GM20000 (cell line): ENCODE results near the gene C4orf50.

ENCODE experiments used
- DNase-seq: peaks from one replicate; pipeline ENCODE4 v3.0.0; 2012; ENCODE audit warnings: low spot score
- TF ChIP-seq, protein P1 (sequence below): IDR thresholded peaks from 2 replicates; pipeline ENCODE4 v1.5.1; 2012; ENCODE audit warnings: mild to moderate bottlenecking, control low read depth; ENCODE audit errors: extremely low read depth, missing control alignments

C4orf50 gene

DNA sequence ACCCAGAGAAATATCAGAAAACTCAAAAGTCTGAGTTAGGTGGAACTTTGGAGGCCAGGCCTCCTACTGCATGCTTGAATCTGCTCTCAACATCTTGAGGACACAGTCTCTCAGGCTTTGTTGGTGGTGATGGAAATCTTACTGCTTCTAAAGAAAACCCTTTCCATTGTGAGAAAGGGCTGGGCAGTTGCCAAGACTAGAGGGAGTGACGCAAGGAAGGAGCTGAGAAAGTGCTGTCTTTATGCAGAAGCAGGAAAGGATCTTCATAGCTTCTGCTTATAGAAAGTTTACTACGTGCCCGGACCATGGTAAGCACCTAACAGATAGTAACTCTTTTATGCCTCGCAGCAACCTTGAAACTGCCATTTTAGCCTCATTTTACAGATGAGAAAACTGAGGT is 122.9 kb downstream of the C4orf50 start:
- TF ChIP-seq, protein P1, sequence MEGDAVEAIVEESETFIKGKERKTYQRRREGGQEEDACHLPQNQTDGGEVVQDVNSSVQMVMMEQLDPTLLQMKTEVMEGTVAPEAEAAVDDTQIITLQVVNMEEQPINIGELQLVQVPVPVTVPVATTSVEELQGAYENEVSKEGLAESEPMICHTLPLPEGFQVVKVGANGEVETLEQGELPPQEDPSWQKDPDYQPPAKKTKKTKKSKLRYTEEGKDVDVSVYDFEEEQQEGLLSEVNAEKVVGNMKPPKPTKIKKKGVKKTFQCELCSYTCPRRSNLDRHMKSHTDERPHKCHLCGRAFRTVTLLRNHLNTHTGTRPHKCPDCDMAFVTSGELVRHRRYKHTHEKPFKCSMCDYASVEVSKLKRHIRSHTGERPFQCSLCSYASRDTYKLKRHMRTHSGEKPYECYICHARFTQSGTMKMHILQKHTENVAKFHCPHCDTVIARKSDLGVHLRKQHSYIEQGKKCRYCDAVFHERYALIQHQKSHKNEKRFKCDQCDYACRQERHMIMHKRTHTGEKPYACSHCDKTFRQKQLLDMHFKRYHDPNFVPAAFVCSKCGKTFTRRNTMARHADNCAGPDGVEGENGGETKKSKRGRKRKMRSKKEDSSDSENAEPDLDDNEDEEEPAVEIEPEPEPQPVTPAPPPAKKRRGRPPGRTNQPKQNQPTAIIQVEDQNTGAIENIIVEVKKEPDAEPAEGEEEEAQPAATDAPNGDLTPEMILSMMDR = no peak
- no peak for DNase-seq

DNA sequence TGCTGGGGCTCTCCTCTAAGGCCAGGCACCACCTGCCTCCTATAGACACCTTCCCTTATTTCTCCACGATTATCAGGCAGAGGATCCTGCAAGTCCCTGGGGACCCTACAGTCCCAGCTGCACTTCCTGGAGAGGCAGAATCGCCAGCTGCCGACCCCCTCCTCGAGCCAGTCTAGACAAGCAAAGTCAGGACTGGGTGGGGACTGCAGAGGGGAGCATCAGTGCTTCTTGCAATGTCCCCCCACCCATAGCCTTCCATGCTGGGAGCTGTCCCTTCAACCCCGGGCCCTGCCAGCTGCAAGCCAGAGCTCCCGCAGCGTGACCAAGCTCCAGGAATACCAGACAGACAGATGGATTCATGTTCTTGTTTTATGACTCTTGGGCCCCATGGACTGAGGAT is 124.0 kb downstream of the C4orf50 start:
- DNase-seq = no peak
- TF ChIP-seq, protein P1 = no peak

DNA sequence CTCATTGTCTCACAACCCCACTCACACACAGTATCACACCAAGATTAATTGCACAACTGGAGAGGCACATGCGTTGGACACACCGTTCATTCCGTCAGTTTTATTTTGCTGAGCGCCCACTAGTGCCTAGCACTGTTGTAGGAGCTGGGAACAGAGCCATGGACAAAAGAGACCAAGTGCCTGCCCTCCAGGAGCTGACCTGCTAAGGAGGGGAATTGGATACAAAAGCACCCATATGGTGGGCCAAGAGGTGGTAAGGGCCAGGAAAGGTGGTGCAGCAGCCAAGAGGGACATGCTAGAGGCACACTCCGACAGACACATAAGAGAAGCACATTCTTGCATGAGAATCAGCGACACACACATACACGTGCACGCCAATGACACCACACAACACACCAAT is 124.6 kb downstream of the C4orf50 start:
- DNase-seq = no peak
- TF ChIP-seq, protein P1 = no peak

DNA sequence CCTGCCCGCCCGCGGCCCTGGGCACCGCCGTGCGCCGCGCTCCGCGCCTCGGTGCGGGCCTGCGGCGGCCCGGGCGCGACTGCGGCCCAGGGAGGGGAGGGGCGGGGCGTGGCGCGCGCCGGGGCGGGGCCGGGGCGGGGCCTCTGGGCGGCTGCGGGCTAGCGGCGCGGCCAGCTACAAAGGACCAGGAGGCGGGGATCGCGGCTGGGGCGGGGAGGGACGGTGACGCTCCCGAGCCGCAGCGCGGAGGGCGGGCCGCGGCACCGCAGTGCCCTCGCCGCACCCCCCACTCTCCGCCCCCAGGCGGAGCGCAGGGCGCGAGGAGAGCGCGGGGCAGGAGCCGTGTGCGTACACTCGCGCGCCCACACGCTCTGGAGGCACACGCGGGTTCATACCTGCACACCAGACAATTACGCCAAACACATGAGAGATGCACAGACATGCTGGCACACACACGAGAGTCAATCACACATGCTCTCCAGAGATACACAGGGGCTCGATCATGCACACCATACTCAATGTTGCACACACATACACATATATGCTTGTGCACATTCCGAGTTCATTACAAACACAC is 125.1 kb downstream of the C4orf50 start, which contains the start of gene CRMP1:
Gene CRMP1, minus strand, starts transcription at position 83 of the 577 bp plus-strand sequence. CDS start 117 bp downstream, outside the sequence.
- TF ChIP-seq, protein P1 = no peak
- DNase-seq = peak; percentile 35

DNA sequence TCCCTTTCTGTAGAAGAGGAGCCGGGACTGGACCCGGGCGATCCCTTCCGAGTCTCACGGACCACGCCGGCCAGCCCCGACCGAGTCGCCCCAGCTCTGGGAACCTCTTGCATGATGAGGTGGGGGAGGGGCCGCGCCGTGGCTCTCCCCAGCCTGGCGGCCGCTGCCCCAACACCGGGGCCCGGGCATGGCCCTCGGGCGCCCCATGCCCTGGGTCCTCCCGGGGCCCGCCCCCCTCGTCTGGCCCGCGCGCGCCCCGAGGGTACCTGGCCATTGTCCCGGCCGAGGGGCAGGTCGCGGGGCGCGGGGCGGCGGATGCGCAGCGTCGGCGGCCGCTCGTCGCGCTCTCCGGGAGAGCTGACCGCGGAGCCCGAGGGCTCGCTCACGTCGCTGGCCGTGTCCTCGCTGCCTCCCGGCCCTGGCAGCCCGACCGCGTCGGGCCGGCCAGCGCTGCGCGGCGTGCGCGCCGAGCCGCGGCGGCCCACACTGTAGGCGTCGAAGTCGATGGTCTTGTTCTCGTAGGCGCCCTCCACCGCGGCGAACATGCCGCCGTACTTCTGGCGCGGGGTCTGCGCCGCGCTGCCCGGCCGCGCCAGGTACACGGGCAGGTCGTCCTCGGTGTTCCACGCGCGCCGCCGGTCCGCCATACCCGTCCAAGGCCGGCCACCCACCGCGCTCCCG is 125.8 kb downstream of the C4orf50 start:
- DNase-seq = peak; percentile 42
- TF ChIP-seq, protein P1 = no peak

DNA sequence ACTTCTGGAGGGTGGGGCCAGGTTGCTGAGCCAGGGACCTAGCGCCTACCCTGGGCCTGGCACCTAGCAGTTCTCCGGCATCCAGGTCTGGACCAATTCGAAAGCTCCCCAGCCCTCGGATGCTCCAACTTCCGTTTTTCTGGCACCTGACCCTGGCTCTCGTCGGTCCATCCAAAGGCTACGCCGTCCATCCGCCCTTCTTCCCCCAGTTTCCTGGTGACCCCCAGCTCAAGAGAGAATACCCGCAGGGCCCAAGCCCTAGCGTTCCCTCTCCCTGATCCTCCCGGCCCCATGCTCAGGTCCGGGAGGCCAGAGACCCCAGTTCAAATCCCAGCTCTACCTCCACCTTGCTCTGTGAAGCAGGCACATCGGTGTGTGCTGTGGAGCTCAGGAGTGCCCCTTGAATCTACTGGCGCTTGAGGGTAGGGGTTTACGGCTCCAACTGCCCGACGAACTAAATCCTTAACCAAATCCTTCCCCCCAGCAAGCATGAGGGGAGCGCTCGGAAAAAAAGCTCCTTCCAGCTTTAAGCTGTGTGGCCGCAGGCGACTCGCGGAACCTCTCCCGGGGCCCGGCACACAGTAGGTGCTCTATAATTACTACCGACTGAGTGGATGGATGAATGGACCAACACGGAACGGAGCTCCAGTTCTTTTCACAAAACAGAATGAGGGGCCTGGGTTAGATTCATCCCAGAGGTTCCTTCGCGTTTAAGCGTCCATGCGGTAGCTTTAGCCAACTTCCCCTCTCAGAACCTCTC is 126.5 kb downstream of the C4orf50 start:
- DNase-seq = peak; percentile 34

More for the DNA sequence above, 126.5 kb downstream of the C4orf50 start:
- TF ChIP-seq, protein P1 = no peak
